ENCODE data around the gene MMP24OS.
"Not testable (repeated sequence)": the region's sequence is repeated elsewhere in the genome, so short reads cannot be mapped to it uniquely, and the experiment has no call there.

MMP24OS gene

GRCh38 chr20:35271073-35271882 lies 6.6 kb downstream of the MMP24OS start:
- H3K4me3 ChIP-seq (ENCODE audit: low read depth, low read length), result no peak overlapping the region
- TF ChIP-seq CTCF (IDR thresholded peaks at IDR 0.05; ENCODE audit: low read depth, low read length), result no peak

DNA sequence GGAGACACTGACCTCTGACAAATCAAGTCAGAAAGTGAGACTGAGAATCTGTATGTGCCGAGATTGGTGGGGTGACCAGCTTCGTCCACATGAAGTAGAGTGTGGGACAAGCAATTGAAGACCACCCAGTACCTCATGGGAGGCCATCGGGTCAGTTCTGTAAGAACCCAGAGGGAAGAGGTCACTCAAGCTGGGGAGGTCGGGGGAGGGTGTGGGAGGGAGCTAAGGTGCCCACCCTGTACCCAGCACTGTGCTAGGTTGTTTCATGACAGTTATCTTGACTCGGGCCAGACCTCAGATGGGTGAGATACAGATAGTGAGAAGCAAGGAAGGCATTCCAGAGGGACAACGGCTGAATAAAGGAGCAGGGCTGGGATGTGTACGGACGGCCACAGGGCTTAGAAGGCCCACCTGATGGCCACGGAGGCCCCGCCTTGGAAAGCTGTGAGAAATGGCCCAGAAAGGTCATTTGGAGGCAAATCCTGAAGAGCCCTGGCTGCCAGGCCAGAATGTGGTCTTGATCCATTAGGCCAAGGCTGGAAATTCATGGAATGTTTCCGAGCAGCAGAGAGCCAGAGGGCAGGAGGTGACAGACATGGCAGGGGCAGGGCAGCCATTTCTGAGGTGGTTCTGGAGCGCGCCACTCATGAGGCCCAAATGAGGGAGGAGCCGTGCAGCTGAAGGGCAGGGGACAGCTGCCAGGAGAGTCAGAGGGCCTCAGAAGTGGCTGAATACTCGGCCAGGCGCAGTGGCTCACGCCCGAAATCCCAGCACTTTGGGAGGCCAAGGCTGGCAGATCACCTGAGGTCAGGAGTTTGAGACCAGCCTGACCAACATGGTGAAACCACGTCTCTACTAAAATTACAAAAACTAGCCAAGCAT lies 7.7 kb downstream of the MMP24OS start:
- H3K4me3 ChIP-seq (ENCODE audit: low read depth, low read length), result no peak overlapping the region
- no peak for TF ChIP-seq CTCF (IDR thresholded peaks at IDR 0.05; ENCODE audit: low read depth, low read length)

- peak; percentile 82 for TF ChIP-seq CTCF (IDR thresholded peaks at IDR 0.05; ENCODE audit: low read depth, low read length)
- no peak overlapping the region for H3K4me3 ChIP-seq (ENCODE audit: low read depth, low read length)
Measured at GRCh38 chr20:35269055-35269781, 8.7 kb downstream of the MMP24OS start.

- no peak for TF ChIP-seq CTCF (IDR thresholded peaks at IDR 0.05; ENCODE audit: low read depth, low read length)
- H3K4me3 ChIP-seq (ENCODE audit: low read depth, low read length), result no peak overlapping the region
Measured at GRCh38 chr20:35267092-35267491, 10.8 kb downstream of the MMP24OS start.

DNA sequence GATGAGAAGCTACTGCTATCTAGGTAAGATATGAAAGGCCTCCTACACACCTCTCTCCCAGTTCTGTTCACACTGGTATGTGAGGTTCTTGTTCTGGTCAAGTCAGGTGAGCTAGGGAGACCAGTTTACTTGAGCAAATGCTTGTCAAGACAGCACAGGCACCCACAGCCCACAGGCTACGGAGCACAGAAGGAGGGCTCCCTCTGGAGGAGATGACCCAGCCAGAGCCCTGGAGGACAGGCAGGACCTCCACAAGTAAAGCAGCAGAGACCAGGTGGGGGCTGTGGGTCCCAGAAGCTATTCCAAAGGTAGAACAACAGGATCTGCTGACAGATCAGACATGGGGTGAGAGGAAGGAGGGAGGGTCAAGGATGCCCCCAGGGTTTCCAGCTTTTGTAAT lies 13.2 kb downstream of the MMP24OS start:
- no peak for TF ChIP-seq CTCF (IDR thresholded peaks at IDR 0.05; ENCODE audit: low read depth, low read length)
- no peak overlapping the region for H3K4me3 ChIP-seq (ENCODE audit: low read depth, low read length)

GRCh38 chr20:35263532-35264341 lies 14.2 kb downstream of the MMP24OS start:
- H3K4me3 ChIP-seq (ENCODE audit: low read depth, low read length), result no peak overlapping the region
- TF ChIP-seq CTCF (IDR thresholded peaks at IDR 0.05; ENCODE audit: low read depth, low read length), result no peak

GRCh38 chr20:35262731-35263531 lies 15.0 kb downstream of the MMP24OS start:
- not testable (repeated sequence) for H3K4me3 ChIP-seq (ENCODE audit: low read depth, low read length)

- not testable (repeated sequence) for H3K4me3 ChIP-seq (ENCODE audit: low read depth, low read length)
Measured at GRCh38 chr20:35262321-35262720, 15.6 kb downstream of the MMP24OS start.
